T47D (cell line): ENCODE measurements around the gene FNBP1.

Experiments
- DNase-seq, 2 experiments: peaks; one replicate each; pipeline versions ENCODE4 v3.0.0 to v3.0.0-alpha.2; 2011 to 2012; ENCODE audit warnings: low read depth in 1 of 2, low spot score in 1 of 2
- JUND ChIP-seq: IDR thresholded peaks from 2 replicates; pipeline ENCODE4 v1.6.1; 2012; ENCODE audit warnings: low read depth
- in situ Hi-C: cut with HindIII; loops from 2 replicates; pipeline ENCODE4 v1.10.0; 2016; ENCODE audit warnings: low sequenced_read_pairs, low pct_unique_long_range_greater_than_20kb

Gene FNBP1

GRCh38 chr9:130042885-130043653 lies at the start of gene FNBP1:
Gene FNBP1, minus strand, starts transcription at chr9:130043189. Its CDS starts 214 bp downstream, at chr9:130042975.
- DNase-seq = peak; percentile 84 to 92
- TF ChIP-seq JUND = no peak
- in situ Hi-C loops = no loop called here

DNA sequence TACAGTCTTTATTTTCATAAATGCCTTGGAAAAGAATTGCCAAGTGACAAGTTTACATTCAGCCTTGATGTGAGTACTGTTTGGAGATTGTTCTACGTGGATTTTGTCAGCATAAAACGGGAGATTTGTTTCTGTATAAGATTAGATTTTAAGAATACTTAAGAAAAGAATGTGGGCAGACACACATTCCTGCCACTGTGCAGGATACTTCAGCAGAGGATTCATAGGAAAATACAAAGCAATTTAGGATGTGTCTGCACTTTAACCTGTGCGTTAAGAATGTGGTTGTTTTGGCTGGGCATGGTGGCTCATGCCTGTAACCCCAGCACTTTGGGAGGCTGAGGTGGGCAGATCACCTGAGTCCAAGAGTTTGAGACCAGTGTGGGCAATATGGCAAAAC lies 47.9 kb upstream of the FNBP1 start:
- no peak for TF ChIP-seq JUND
- in situ Hi-C loops = no loop called here
- no peak for DNase-seq

DNA sequence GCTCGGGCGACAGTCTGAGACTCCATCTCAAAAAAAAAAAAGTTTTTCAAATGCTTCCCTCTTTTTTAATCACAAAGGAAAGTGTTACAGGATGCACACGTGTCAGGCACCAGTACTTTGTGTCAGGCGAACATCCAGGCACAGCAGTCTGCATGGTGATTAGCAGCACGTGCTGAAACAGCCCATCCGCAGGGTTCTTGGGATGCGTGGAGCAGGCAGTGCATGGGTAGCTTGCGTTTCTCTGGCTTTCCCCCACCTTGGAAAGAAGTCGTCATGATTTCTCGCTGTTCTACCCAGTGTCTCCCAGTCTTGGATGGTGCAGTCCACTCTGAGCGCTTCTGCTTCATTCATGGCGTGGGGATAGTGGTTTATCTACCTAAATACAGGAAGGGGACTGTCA lies 46.2 kb upstream of the FNBP1 start:
- in situ Hi-C loops = no loop called here
- TF ChIP-seq JUND = no peak
- no peak for DNase-seq

- in situ Hi-C loops = no loop called here
- DNase-seq = no peak
- TF ChIP-seq JUND = no peak
These were observed 45.1 kb upstream of the FNBP1 start for GRCh38 chr9:130088051-130088450.

DNA sequence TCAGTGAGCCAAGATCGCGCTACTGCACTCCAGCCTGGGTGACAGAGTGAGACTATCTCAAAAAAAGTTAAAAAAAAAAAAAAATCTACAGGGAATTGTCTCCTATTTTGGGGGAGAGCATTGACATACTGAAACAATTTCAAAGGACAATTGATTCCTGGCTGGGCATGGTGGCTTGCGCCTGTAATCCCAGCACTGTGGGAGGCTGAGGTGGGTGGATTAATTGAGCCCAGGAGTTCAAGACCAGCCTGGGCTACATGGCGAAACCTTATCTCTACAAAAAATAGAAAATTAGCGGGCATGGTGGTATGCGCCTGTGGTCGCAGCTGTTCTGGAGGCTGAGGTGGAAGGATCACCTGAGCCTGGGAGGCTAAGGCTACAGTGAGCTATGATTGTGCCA lies 41.3 kb upstream of the FNBP1 start:
- in situ Hi-C loops = no loop called here
- DNase-seq = no peak
- TF ChIP-seq JUND = no peak

DNA sequence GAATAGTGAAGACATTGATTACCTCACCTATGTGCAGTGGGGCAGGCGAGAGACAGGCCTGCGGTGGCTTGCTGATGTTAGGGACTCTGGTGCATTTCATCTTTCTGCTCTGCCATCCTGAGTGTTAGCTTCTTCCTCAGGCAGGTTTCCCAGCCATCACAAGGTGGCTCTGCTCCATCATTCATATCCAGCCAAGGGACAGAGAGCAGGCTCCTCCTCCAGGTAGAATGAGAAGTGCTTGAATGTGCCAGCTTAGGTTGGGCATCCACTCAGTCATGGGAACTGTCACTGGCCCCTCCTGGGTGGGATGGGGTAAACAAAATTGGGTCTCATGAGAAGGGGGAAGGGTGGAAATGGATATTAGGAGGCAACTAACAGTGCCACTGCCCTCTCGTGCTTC lies 35.6 kb upstream of the FNBP1 start:
- TF ChIP-seq JUND = no peak
- DNase-seq = peak in 1 of 2 experiments; percentile 38
- in situ Hi-C loops = no loop called here

- no peak for TF ChIP-seq JUND
- in situ Hi-C loops = no loop called here
- DNase-seq = no peak
These were observed 30.4 kb upstream of the FNBP1 start for GRCh38 chr9:130073373-130073772.

- TF ChIP-seq JUND = no peak
- DNase-seq = no peak
- in situ Hi-C loops = no loop called here
These were observed 29.7 kb upstream of the FNBP1 start for GRCh38 chr9:130072515-130073235.

DNA sequence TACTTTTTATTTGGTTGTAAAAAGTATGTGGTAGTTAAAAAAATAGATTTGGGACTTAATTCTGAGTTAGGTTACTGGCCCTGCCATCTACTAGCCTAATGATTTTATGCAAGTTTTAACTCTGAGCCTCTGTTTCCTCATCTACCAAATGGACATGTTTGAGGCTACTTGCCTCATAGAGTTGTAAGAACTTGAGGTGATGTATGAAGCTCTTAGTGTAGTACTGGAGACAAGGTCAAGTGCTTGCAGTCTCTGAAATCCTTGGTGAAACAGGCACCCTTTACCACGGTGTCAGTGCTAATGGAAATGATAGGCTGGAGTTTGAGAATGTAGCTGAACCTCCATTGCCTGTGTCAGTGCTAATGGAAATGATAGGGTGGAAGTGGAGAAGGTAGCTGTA lies 26.1 kb upstream of the FNBP1 start:
- DNase-seq = no peak
- no peak for TF ChIP-seq JUND
- in situ Hi-C loops = no loop called here

- in situ Hi-C loops = no loop called here
- TF ChIP-seq JUND = no peak
- DNase-seq = no peak
These were observed 21.6 kb upstream of the FNBP1 start for GRCh38 chr9:130064621-130065020.

DNA sequence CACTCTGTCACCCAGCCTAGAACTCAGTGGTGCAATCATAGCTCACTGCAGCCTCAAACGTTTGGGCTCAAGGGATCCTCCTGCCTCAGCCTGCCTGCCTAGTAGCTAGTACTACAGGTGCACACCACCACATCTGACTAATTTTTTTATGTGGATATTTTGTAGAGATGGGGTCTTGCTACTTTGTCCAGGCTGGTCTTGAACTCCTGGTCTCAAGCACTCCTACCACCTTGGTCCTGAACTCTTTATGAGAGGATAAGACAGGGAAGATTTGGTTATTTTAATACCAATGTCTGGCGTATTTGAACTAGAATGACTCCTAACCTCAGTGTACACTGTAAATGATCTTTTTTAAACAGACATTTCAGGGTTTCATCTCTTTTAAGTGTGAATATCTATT lies 19.8 kb upstream of the FNBP1 start:
- no peak for DNase-seq
- in situ Hi-C loops = no loop called here
- no peak for TF ChIP-seq JUND

- TF ChIP-seq JUND = no peak
- in situ Hi-C loops = no loop called here
- DNase-seq = no peak
These were observed 17.3 kb upstream of the FNBP1 start for GRCh38 chr9:130060296-130060695.

DNA sequence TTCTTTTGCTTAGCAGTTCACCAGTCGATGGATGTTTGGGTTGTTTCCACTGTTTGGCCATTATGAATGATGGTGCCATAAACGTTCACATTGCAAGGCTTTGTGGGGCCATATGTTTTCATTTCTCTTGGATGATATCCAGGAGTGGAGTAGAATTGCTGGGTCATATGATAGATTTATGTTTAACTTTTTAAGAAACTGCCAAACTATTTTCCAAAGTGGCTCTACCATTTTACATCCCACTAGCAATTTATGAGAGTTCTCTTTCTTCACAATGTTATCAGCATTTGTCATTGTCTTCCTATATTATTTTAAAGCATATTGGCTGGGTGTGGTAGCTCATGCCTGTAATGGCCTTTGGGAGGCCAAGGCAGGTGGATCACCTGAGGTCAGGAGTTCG lies 15.9 kb upstream of the FNBP1 start:
- no peak for TF ChIP-seq JUND
- in situ Hi-C loops = no loop called here
- DNase-seq = no peak
